HG03159 (cell line): ENCODE results near the gene CCNB1.
"Not testable (repeated sequence)": the region's sequence is repeated elsewhere in the genome, so short reads cannot be mapped to it uniquely, and the experiment has no call there.

Experiments
- ATAC-seq: cut with Tn5 transposase; IDR thresholded peaks from one replicate; pipeline ENCODE4 v1.9.1; 2021; ENCODE audit warnings: mild to moderate bottlenecking, moderate library complexity; ENCODE audit not compliant: unreplicated experiment

The CCNB1 gene

GRCh38 chr5:69181659-69182293 is 14.8 kb downstream of the CCNB1 start:
- not testable (repeated sequence) for ATAC-seq

- no peak for ATAC-seq
Observed at GRCh38 chr5:69184621-69185020, 17.7 kb downstream of the CCNB1 start.

GRCh38 chr5:69187342-69187741 is 20.4 kb downstream of the CCNB1 start:
- ATAC-seq = no peak

GRCh38 chr5:69188811-69189161 is 21.8 kb downstream of the CCNB1 start:
- ATAC-seq = peak; percentile 9

GRCh38 chr5:69189162-69190086 is 22.5 kb downstream of the CCNB1 start, which contains the start of gene CENPH:
CENPH (plus strand) TSS chr5:69189583; CDS start chr5:69189635, 52 bp downstream.
- peak; percentile 91 for ATAC-seq

- no peak for ATAC-seq
Observed at GRCh38 chr5:69202497-69202896, 35.5 kb downstream of the CCNB1 start.

- ATAC-seq = no peak
Observed at GRCh38 chr5:69206528-69207190, 39.7 kb downstream of the CCNB1 start.

- no peak for ATAC-seq
Observed at GRCh38 chr5:69209602-69210001, 42.7 kb downstream of the CCNB1 start.

- no peak for ATAC-seq
Observed at GRCh38 chr5:69211200-69211599, 44.2 kb downstream of the CCNB1 start.

- ATAC-seq = no peak
Observed at GRCh38 chr5:69212022-69212421, 45.1 kb downstream of the CCNB1 start.

GRCh38 chr5:69213513-69214215 is 46.7 kb downstream of the CCNB1 start:
- ATAC-seq = no peak

GRCh38 chr5:69217151-69217511 is 50.2 kb downstream of the CCNB1 start:
- no peak for ATAC-seq

GRCh38 chr5:69217548-69218526 is 50.9 kb downstream of the CCNB1 start:
- peak; percentile 94 for ATAC-seq

- ATAC-seq = no peak
Observed at GRCh38 chr5:69219939-69220338, 53.0 kb downstream of the CCNB1 start.

- ATAC-seq = not testable (repeated sequence)
Observed at GRCh38 chr5:69220371-69220770, 53.4 kb downstream of the CCNB1 start.

GRCh38 chr5:69220833-69221232 is 53.9 kb downstream of the CCNB1 start:
- ATAC-seq = not testable (repeated sequence)

GRCh38 chr5:69224520-69224919 is 57.6 kb downstream of the CCNB1 start:
- ATAC-seq = no peak

GRCh38 chr5:69225860-69226259 is 58.9 kb downstream of the CCNB1 start:
- no peak for ATAC-seq
